Stimulated activated naive CD8-positive, alpha-beta T cell treated with anti-CD3 and anti-CD28 coated beads, Interleukin-15, amount 100 ng/mL, for 72 hours (primary cell): ENCODE results near the gene GRK1.

ENCODE experiments used
- ATAC-seq: fragments of 150-1000 bp; cut with Tn5 transposase; 2 replicates; pipeline ENCODE4 v1.10.0; 2021; ENCODE audit warnings: mild to moderate bottlenecking, moderate library complexity
- DNase-seq, 2 donors: peaks; one replicate each; pipeline ENCODE4 v3.0.0; 2021 to 2022
- H3K27ac Mint-ChIP-seq, 2 donors: one replicate each; pipeline ENCODE4 v1.8.0; 2022; ENCODE audit warnings: mild to moderate bottlenecking in 2 of 2, mixed read lengths in 2 of 2, moderate library complexity in 2 of 2
- H3K27me3 Mint-ChIP-seq: one replicate; pipeline ENCODE4 v1.8.0; 2022; ENCODE audit warnings: mixed read lengths
- H3K4me1 Mint-ChIP-seq: one replicate; pipeline ENCODE4 v1.8.0; 2022; ENCODE audit warnings: mild to moderate bottlenecking, mixed read lengths
- H3K4me3 Mint-ChIP-seq, 2 donors: one replicate each; pipeline ENCODE4 v1.8.0; 2022; ENCODE audit warnings: mild to moderate bottlenecking in 2 of 2, mixed read lengths in 2 of 2, moderate library complexity in 1 of 2
- H3K9me3 Mint-ChIP-seq, 2 donors: one replicate each; pipeline ENCODE4 v1.8.0; 2022; ENCODE audit warnings: mixed read lengths in 2 of 2

Gene GRK1

GRCh38 chr13:113734826-113735125, 67.8 kb downstream of the GRK1 start:
- Mint-ChIP-seq H3K27ac (no peak overlapping the region), H3K4me1 (no peaks in the 10 kb centered on the region), H3K9me3 (no peaks in the 10 kb centered on the region), H3K4me3 (no peak overlapping the region), H3K27me3 (peaks cover 30% of the 10 kb centered on the region)
- DNase-seq (no peak), ATAC-seq (no peak)

- no peak for ATAC-seq
- no peaks in the 10 kb centered on the region for H3K4me1 Mint-ChIP-seq
- no peaks in the 10 kb centered on the region for H3K9me3 Mint-ChIP-seq
- H3K27me3 Mint-ChIP-seq, result peaks cover 30% of the 10 kb centered on the region
- no peak overlapping the region for H3K4me3 Mint-ChIP-seq
- no peak overlapping the region for H3K27ac Mint-ChIP-seq
- DNase-seq, result no peak
Observed at GRCh38 chr13:113735194-113735593, 68.2 kb downstream of the GRK1 start.

- no peak for DNase-seq
- peak; percentile 65 for ATAC-seq
- no peak overlapping the region for H3K27ac Mint-ChIP-seq
- H3K4me3 Mint-ChIP-seq, result no peak overlapping the region
- H3K4me1 Mint-ChIP-seq, result peaks cover 3% of the 10 kb centered on the region
- no peaks in the 10 kb centered on the region for H3K9me3 Mint-ChIP-seq
- H3K27me3 Mint-ChIP-seq, result peaks cover 30% of the 10 kb centered on the region
Observed at GRCh38 chr13:113735750-113736149, 68.7 kb downstream of the GRK1 start.

- H3K4me1 Mint-ChIP-seq, result peaks cover 8% of the 10 kb centered on the region
- DNase-seq, result no peak
Observed at GRCh38 chr13:113736258-113736731, 69.3 kb downstream of the GRK1 start.

GRCh38 chr13:113737803-113738202, 70.8 kb downstream of the GRK1 start:
- no peaks in the 10 kb centered on the region for H3K9me3 Mint-ChIP-seq
- peaks cover 38% of the 10 kb centered on the region for H3K27me3 Mint-ChIP-seq
- peaks cover 24% of the 10 kb centered on the region for H3K4me1 Mint-ChIP-seq

More at GRCh38 chr13:113736258-113736731, 69.3 kb downstream of the GRK1 start:
- peak overlapping the region in 1 of 2 donors; percentile 49 for H3K27ac Mint-ChIP-seq
- H3K4me3 Mint-ChIP-seq, result no peak overlapping the region
- ATAC-seq, result peak; percentile 10
- no peaks in the 10 kb centered on the region for H3K9me3 Mint-ChIP-seq
- peaks cover 31% of the 10 kb centered on the region for H3K27me3 Mint-ChIP-seq

GRCh38 chr13:113739527-113740285, 72.7 kb downstream of the GRK1 start:
- Mint-ChIP-seq H3K27ac (peak overlapping the region in 1 of 2 donors; percentile 34), H3K4me1 (peaks cover 28% of the 10 kb centered on the region), H3K9me3 (no peaks in the 10 kb centered on the region), H3K27me3 (peaks cover 50% of the 10 kb centered on the region), H3K4me3 (no peak overlapping the region)
- ATAC-seq (no peak), DNase-seq (no peak)

More at GRCh38 chr13:113737803-113738202, 70.8 kb downstream of the GRK1 start:
- ATAC-seq (no peak), DNase-seq (no peak)
- H3K27ac Mint-ChIP-seq, result no peak overlapping the region
- no peak overlapping the region for H3K4me3 Mint-ChIP-seq

GRCh38 chr13:113740286-113740556, 73.2 kb downstream of the GRK1 start:
- no peak for ATAC-seq
- Mint-ChIP-seq H3K27ac (no peak overlapping the region), H3K27me3 (peaks cover 53% of the 10 kb centered on the region), H3K4me3 (no peak overlapping the region), H3K4me1 (peaks cover 28% of the 10 kb centered on the region), H3K9me3 (no peaks in the 10 kb centered on the region)
- DNase-seq, result no peak

GRCh38 chr13:113740661-113741060, 73.6 kb downstream of the GRK1 start:
- Mint-ChIP-seq H3K9me3 (no peaks in the 10 kb centered on the region), H3K4me3 (no peak overlapping the region), H3K4me1 (peaks cover 28% of the 10 kb centered on the region), H3K27ac (no peak overlapping the region), H3K27me3 (peaks cover 53% of the 10 kb centered on the region)
- DNase-seq (no peak), ATAC-seq (no peak)

GRCh38 chr13:113741191-113741668, 74.2 kb downstream of the GRK1 start:
- Mint-ChIP-seq H3K27me3 (peaks cover 53% of the 10 kb centered on the region), H3K4me1 (peaks cover 28% of the 10 kb centered on the region), H3K27ac (no peak overlapping the region), H3K9me3 (no peaks in the 10 kb centered on the region), H3K4me3 (no peak overlapping the region)
- DNase-seq, result no peak
- no peak for ATAC-seq

- Mint-ChIP-seq H3K27ac (no peak overlapping the region), H3K4me1 (peaks cover 28% of the 10 kb centered on the region), H3K27me3 (peaks cover 53% of the 10 kb centered on the region), H3K9me3 (no peaks in the 10 kb centered on the region), H3K4me3 (peak overlapping the region in 1 of 2 donors; percentile 65)
- DNase-seq (no peak), ATAC-seq (peak; percentile 79)
Observed at GRCh38 chr13:113742000-113742441, 75.0 kb downstream of the GRK1 start.

GRCh38 chr13:113742445-113743120, 75.6 kb downstream of the GRK1 start:
- Mint-ChIP-seq H3K9me3 (no peaks in the 10 kb centered on the region), H3K27ac (no peak overlapping the region), H3K27me3 (peaks cover 53% of the 10 kb centered on the region), H3K4me3 (peak overlapping the region in 1 of 2 donors; percentile 65), H3K4me1 (peaks cover 28% of the 10 kb centered on the region)
- peak; percentile 44 for ATAC-seq
- DNase-seq, result no peak

GRCh38 chr13:113743366-113744195, 76.6 kb downstream of the GRK1 start:
- Mint-ChIP-seq H3K4me1 (peaks cover 28% of the 10 kb centered on the region), H3K27ac (no peak overlapping the region), H3K4me3 (no peak overlapping the region), H3K27me3 (peaks cover 53% of the 10 kb centered on the region), H3K9me3 (no peaks in the 10 kb centered on the region)
- no peak for ATAC-seq
- no peak for DNase-seq

- H3K27ac Mint-ChIP-seq, result no peak overlapping the region
Observed at GRCh38 chr13:113744197-113745000, 77.4 kb downstream of the GRK1 start.

GRCh38 chr13:113745059-113745458, 78.0 kb downstream of the GRK1 start:
- DNase-seq, result no peak
- no peak for ATAC-seq
- H3K4me1 Mint-ChIP-seq, result peaks cover 28% of the 10 kb centered on the region
- peaks cover 42% of the 10 kb centered on the region for H3K27me3 Mint-ChIP-seq
- H3K9me3 Mint-ChIP-seq, result no peaks in the 10 kb centered on the region
- H3K4me3 Mint-ChIP-seq, result no peak overlapping the region
- no peak overlapping the region for H3K27ac Mint-ChIP-seq

More at GRCh38 chr13:113744197-113745000, 77.4 kb downstream of the GRK1 start:
- Mint-ChIP-seq H3K4me3 (no peak overlapping the region), H3K4me1 (peaks cover 28% of the 10 kb centered on the region), H3K9me3 (no peaks in the 10 kb centered on the region), H3K27me3 (peaks cover 49% of the 10 kb centered on the region)
- ATAC-seq (no peak), DNase-seq (no peak)
